Stimulated activated CD8-positive, alpha-beta memory T cell treated with anti-CD3 and anti-CD28 coated beads, Interleukin-4, amount 100 ng/mL, for 24 hours (primary cell): ENCODE data around the gene CMTM5.

Experiments used
- DNase-seq: peaks from one replicate; pipeline ENCODE4 v3.0.0-alpha.2; 2020; ENCODE audit warnings: low read depth

The CMTM5 gene, protein sequence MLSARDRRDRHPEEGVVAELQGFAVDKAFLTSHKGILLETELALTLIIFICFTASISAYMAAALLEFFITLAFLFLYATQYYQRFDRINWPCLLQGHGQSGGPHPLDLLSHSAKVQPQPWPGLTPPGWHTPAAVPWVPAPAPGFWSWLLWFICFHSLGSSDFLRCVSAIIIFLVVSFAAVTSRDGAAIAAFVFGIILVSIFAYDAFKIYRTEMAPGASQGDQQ

DNA sequence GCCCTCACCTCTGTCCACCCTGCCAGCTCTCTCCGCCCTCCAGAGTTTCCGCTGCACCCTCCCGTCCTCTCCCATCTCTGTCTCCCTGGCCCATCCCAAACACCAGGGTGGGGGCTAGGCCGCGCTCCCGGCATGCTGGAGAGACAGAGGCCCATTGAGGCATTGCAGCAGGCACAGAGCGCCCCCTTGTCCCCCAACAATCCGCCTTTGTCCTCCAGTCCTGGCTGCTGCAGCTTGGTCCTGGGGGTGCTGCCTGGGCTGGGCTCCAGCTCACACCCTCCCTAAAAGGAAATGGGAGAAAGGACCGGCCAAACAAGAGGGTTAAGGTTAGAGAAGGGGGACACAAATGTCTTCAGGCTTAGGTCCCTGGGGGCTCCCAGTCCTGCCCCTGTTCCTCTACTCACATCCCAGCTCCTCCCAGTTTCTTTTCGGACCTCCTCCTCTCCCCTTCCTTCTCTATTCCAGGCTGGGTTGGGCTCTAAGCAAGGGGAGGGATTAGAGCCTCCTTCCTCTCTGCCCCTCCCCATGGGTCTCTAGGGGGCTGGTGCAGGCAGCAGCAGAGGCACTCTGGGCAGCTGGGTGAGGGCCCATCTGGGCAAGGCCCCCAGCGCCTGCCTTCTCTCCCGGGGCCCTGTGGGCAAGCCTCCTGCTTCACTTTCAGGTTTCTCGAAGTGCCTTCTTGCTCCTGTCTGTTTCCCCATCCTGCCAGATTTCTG is at the start of gene CMTM5:
CMTM5 (plus strand) TSS at position 565 of the 716 bp plus-strand sequence. CDS start 206 bp downstream, outside the sequence.
- DNase-seq: no peak

GRCh38 chr14:23327947-23328744 is 48.7 kb upstream of the CMTM5 start:
- DNase-seq: peak; percentile 34

- DNase-seq: no peak
Observed at GRCh38 chr14:23335623-23336022, 41.2 kb upstream of the CMTM5 start.

- DNase-seq: no peak
Observed at GRCh38 chr14:23339506-23340268, 37.2 kb upstream of the CMTM5 start.

- DNase-seq: no peak
Observed at GRCh38 chr14:23344481-23344880, 32.4 kb upstream of the CMTM5 start.

DNA sequence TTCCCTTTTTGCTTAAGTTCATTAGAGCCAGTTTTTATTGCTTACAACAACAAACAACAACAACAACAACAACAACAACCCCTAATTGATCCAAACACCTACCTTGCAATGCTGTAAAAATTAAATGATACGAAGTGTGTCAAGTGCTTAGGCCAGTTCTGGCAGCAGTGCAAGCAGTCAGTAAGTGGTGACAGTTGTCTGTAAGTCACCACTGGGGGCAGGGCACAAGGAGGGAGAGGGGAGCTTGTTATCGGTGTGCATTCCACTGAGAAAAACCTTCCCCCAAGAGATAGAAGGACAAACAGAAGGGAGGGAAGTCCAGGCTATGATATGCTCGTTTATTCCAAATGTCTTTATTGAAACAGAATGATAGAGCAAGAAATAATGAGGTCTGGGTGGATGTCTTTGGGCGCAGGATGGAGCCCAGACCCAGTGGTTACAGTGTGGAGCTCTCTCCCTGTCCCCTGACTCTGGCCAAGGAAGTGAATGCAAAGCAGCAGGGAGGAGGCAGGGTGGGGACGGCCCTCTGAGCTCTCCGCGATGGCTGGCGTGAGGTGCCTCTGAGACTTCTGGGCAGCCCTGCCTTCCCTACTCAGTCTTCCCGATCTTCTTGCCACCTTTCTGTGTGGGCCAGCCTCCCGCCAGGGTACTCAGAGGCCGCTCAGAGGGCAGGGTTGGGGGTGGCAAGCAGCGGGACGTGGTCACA is 30.7 kb upstream of the CMTM5 start:
- DNase-seq: no peak

- DNase-seq: no peak
Observed at GRCh38 chr14:23346693-23347405, 30.0 kb upstream of the CMTM5 start.

DNA sequence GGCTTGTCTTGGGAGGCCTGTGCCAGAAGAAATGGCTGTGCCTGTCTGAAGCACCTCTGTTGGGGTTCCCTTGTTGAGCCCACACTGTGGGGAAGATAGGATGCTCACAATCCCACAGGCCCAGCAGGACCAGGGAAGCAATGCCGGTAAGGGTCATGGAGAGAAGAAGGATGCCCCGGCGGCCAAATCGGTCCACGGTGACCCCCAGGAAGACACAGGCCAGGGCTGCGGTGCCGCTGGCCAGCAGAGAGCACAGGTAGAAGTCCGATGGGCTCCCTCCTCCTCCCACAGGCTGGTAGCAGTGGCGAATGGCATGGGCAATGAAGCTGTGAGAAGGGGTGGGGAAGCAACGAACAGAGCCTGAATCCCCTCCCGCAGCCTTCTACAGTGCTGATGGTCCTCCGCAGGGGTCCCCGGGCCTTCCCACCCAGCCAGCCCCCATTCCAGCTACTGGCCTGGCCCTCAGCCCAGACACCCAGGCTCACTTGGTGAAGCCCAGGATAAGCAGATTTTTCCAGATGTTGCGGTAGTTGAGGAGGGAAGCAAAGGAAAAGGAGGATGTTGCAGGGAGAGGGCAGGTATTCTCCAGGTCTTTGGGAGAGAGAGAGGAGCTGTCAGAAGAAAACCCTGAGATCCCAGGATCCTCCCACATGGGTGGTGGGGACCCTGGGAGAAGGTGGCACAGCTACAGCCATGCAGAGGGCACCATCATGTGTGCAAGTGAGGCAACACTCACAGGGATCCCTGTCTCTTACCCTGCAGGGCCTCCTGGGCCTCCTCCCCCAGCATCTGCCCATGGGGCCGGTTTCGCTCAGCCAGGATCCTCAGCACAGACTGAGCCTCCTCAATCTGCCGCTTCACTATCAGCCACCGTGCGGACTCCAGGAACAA is 29.2 kb upstream of the CMTM5 start:
- no peak for DNase-seq

DNA sequence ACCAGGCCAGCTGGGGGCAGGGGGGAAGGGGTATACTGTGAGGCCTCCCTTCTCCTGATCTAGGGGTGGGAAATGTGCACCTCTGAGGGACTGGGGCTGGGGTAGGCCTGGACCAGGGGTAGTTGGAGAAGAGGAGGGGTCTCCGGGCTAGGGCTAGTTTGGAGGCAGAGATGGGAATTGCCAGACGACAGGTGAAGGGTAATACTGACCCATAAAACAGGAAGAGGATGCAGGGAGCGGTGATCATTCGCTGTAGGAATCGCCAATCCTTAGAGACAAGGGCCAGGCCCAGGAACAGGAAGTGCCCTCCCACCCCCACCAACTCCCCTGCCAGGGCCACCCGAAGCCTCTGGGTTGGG is 28.6 kb upstream of the CMTM5 start:
- no peak for DNase-seq

DNA sequence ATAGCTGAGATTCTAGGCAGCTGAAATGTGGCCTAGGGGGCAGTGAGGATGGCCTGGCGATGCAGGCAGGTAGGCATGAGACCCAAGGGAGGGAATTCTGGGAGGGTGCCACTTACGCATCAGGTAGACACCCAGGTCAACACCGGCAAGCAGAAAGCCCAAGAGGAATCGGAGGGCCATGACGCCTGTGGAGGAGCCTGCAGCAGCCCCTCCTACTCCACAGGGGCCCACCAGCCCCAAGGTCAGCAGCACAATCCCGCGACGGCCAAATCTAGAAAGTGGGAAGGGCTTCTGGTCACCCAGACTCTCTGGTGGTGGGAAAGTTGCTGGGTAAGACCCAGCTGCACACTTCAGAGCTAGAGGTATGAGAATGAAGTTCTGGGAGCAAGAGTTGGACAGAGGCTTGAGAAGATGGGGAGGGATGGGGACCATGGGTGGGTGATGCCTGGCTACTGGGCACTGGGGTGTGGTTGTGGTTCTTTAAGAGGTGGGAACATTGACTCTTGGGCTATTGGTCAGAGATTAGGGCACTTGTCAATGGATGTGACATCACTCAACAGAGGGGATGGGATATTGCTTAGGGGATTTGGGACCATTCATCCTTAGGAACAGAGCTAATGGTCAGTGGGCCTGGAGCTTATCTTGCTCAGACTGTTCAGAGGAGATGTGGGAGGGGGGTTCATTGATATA is 27.5 kb upstream of the CMTM5 start:
- DNase-seq: no peak

GRCh38 chr14:23351681-23352505 is 25.0 kb upstream of the CMTM5 start:
- DNase-seq: no peak

- DNase-seq: peak; percentile 34
Observed at GRCh38 chr14:23352506-23353432, 24.1 kb upstream of the CMTM5 start, which contains the start of gene SLC22A17. SLC22A17 (minus strand) TSS chr14:23352887.

GRCh38 chr14:23353433-23353780 is 23.4 kb upstream of the CMTM5 start:
- DNase-seq: no peak

DNA sequence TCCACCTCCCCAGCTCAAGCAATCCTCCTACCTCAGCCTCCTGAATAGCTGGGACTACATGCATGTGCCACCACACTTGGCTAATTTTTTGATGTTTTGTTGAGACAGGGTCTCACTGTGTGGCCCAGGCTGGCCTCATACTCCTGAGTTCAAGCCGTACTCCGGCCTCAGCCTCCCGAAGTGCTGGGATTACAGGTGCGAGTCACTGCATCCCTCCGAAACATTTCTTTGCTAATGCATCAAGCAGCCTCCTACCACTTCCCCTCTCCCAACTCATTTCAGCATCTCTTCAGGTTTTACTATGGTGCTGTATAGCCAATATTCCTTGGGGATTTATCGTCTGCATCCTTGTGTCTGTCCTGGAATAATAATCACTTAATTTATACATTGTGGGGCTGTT is 21.9 kb upstream of the CMTM5 start:
- no peak for DNase-seq

DNA sequence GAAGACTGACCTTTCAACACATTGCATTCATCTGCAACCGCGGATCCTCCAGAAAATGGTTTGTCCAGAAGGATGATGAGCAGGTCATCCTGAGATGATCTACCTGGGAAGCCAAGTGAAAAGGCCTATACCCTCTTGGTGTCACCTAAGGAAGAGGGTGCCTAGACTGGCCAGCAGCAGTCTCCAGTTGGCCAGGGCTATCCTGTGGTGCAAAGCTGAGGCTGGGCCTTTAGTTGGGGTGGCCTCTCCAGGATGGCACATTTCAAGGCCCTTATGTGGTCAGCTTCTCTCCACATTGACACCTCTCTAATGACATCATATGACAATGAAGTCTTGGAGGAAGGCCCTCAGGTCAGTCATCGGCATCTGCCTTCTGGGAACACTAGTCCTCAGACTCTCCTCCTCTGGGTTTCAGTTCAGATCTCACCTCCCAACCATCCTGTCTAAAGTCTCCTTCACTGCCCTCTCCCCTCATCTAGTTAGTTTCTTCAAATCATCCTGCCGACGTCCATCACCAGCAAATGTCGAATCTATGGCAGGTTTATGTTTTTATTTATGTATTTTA is 20.9 kb upstream of the CMTM5 start:
- DNase-seq: no peak

GRCh38 chr14:23356662-23357061 is 20.2 kb upstream of the CMTM5 start:
- no peak for DNase-seq

DNA sequence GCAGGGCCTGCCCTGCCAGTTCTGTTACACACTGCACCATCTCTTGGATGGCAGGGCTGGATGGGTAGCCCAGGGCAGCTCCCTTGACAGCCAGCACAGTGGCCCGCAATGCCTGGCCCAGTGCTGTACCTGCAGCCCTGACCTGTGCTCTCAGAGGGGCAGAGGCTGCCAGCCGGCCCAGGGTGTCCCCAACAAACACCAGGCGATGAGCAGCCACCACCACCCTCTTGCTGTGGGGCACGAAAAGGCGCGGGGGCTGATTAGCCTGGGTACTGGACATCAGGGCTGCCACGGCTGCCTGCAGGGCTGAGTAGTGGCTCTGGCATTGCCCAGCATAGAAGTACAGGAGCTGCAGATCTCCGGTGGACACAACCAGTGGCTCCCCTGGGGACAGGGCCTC is 19.6 kb upstream of the CMTM5 start:
- DNase-seq: no peak
